HL-60 (cell line): Measurements from ENCODE around the gene KIAA0040.

ENCODE experiments used
- DNase-seq, 2 experiments: peaks; one replicate each; pipeline ENCODE4 v3.0.0-alpha.2; 2010 to 2020; ENCODE audit warnings: low read depth in 1 of 2, low spot score in 1 of 2
- H3K27ac ChIP-seq: fragments of 250-450 bp; sonication (Bioruptor Pico); replicated peaks from 2 replicates; pipeline ENCODE4 v1.5.1; 2020; ENCODE audit warnings: mild to moderate bottlenecking, moderate library complexity
- H3K27me3 ChIP-seq: fragments of 250-450 bp; sonication (Bioruptor Pico); 2 replicates; pipeline ENCODE4 v1.5.1; 2021; ENCODE audit warnings: mild to moderate bottlenecking, moderate library complexity; ENCODE audit not compliant: insufficient read depth, poor library complexity, severe bottlenecking
- H3K4me3 ChIP-seq: replicated peaks from 2 replicates; pipeline ENCODE4 v1.5.1; 2011; ENCODE audit warnings: mild to moderate bottlenecking, control low read depth, low read length; ENCODE audit not compliant: insufficient read depth
- CTCF ChIP-seq: IDR thresholded peaks from one replicate; pipeline ENCODE4 v1.5.1; 2011; ENCODE audit warnings: low read length, control low read depth, inconsistent platforms; ENCODE audit not compliant: insufficient read depth
- GABPA ChIP-seq: IDR thresholded peaks from 2 replicates; pipeline ENCODE4 v1.6.1; 2012; ENCODE audit warnings: low read depth
- POLR2AphosphoS5 ChIP-seq: IDR thresholded peaks from 2 replicates; pipeline ENCODE4 v1.6.1; 2012; ENCODE audit warnings: low read depth
- SPI1 ChIP-seq: IDR thresholded peaks from 2 replicates; pipeline ENCODE4 v1.6.1; 2012; ENCODE audit warnings: low read depth, mild to moderate bottlenecking, borderline replicate concordance
- TF ChIP-seq, protein P1 (sequence below): IDR thresholded peaks from 2 replicates; pipeline ENCODE4 v1.6.1; 2012; ENCODE audit warnings: low read depth; ENCODE audit not compliant: insufficient replicate concordance

KIAA0040 gene

GRCh38 chr1:175118375-175119367 lies 73.9 kb downstream of the KIAA0040 start:
- DNase-seq: no peak
- no peak overlapping the region for H3K27ac ChIP-seq
- no peaks in the 10 kb centered on the region for H3K27me3 ChIP-seq
- TF ChIP-seq CTCF (no peak), SPI1 (no peak), GABPA (no peak), POLR2AphosphoS5 (no peak)
- TF ChIP-seq, protein P1, sequence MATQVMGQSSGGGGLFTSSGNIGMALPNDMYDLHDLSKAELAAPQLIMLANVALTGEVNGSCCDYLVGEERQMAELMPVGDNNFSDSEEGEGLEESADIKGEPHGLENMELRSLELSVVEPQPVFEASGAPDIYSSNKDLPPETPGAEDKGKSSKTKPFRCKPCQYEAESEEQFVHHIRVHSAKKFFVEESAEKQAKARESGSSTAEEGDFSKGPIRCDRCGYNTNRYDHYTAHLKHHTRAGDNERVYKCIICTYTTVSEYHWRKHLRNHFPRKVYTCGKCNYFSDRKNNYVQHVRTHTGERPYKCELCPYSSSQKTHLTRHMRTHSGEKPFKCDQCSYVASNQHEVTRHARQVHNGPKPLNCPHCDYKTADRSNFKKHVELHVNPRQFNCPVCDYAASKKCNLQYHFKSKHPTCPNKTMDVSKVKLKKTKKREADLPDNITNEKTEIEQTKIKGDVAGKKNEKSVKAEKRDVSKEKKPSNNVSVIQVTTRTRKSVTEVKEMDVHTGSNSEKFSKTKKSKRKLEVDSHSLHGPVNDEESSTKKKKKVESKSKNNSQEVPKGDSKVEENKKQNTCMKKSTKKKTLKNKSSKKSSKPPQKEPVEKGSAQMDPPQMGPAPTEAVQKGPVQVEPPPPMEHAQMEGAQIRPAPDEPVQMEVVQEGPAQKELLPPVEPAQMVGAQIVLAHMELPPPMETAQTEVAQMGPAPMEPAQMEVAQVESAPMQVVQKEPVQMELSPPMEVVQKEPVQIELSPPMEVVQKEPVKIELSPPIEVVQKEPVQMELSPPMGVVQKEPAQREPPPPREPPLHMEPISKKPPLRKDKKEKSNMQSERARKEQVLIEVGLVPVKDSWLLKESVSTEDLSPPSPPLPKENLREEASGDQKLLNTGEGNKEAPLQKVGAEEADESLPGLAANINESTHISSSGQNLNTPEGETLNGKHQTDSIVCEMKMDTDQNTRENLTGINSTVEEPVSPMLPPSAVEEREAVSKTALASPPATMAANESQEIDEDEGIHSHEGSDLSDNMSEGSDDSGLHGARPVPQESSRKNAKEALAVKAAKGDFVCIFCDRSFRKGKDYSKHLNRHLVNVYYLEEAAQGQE: no peak
- H3K4me3 ChIP-seq: no peak overlapping the region

DNA sequence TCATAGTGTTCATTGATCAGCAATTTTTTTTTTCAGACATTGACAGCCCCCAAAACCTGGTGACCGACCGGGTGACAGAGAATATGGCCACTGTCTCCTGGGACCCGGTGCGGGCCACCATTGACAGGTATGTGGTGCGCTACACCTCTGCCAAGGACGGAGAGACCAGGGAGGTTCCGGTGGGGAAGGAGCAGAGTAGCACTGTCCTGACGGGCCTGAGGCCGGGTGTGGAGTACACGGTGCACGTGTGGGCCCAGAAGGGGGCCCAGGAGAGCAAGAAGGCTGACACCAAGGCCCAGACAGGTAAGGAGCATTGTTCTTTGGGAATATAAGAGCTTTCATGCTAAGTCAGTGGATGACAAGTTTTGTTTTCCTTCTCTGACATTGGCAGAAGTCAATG lies 75.7 kb downstream of the KIAA0040 start:
- no peak overlapping the region for H3K27ac ChIP-seq
- no peak overlapping the region for H3K4me3 ChIP-seq
- no peak for DNase-seq
- TF ChIP-seq, protein P1: no peak
- no peak for TF ChIP-seq SPI1
- TF ChIP-seq POLR2AphosphoS5: no peak
- TF ChIP-seq CTCF: no peak
- no peak for TF ChIP-seq GABPA
- no peaks in the 10 kb centered on the region for H3K27me3 ChIP-seq

- TF ChIP-seq SPI1 (no peak), GABPA (no peak), POLR2AphosphoS5 (no peak), CTCF (no peak)
- TF ChIP-seq, protein P1: no peak
Observed at GRCh38 chr1:175116210-175116798, 76.3 kb downstream of the KIAA0040 start.

More at GRCh38 chr1:175116210-175116798, 76.3 kb downstream of the KIAA0040 start:
- no peaks in the 10 kb centered on the region for H3K27me3 ChIP-seq
- no peak for DNase-seq
- no peak overlapping the region for H3K4me3 ChIP-seq
- H3K27ac ChIP-seq: no peak overlapping the region
